HepG2 (cell line): ENCODE results near the gene CREBBP. TPM values are rescaled to one million over a fixed set of nuclear protein-coding genes. Genes with fewer than 3 reads are reported as not detected.

Experiments
- AKAP8 ChIP-seq: sonication (generic); formaldehyde crosslinking; IDR thresholded peaks from 2 replicates; pipeline ENCODE4 v1.5.1; 2020; ENCODE audit warnings: mild to moderate bottlenecking, missing genetic modification reagents
- ARHGAP35 ChIP-seq: sonication (generic); formaldehyde crosslinking; IDR thresholded peaks from 2 replicates; pipeline ENCODE4 v1.9.0; 2022; ENCODE audit warnings: mild to moderate bottlenecking, inconsistent platforms, moderate library complexity, missing genetic modification reagents, borderline replicate concordance
- EHMT2 ChIP-seq: fragments of 200-600 bp; sonication (generic); IDR thresholded peaks from 2 replicates; pipeline ENCODE4 v1.7.0; 2017; ENCODE audit warnings: antibody characterized with exemption, low read depth, low read length, borderline replicate concordance
- ESRRA ChIP-seq: sonication (generic); formaldehyde crosslinking; IDR thresholded peaks from 2 replicates; pipeline ENCODE4 v1.5.1; 2020; ENCODE audit warnings: mild to moderate bottlenecking, low read depth, missing genetic modification reagents
- FOXJ3 ChIP-seq: sonication (generic); formaldehyde crosslinking; IDR thresholded peaks from 2 replicates; pipeline ENCODE4 v1.4.0; 2020; ENCODE audit warnings: missing genetic modification reagents, mild to moderate bottlenecking, borderline replicate concordance
- MATR3 ChIP-seq: sonication (generic); formaldehyde crosslinking; IDR thresholded peaks from 2 replicates; pipeline ENCODE4 v1.4.0; 2020; ENCODE audit warnings: missing genetic modification reagents
- NFIC ChIP-seq: IDR thresholded peaks from 2 replicates; pipeline ENCODE4 v1.6.1; 2012; ENCODE audit warnings: mild to moderate bottlenecking, low read length, inconsistent platforms
- PHF20 ChIP-seq: sonication (generic); formaldehyde crosslinking; IDR thresholded peaks from 2 replicates; pipeline ENCODE4 v1.5.0; 2020; ENCODE audit warnings: mild to moderate bottlenecking, missing genetic modification reagents
- ZFP90 ChIP-seq: sonication (generic); formaldehyde crosslinking; IDR thresholded peaks from 2 replicates; pipeline ENCODE4 v1.8.0; 2022; ENCODE audit warnings: missing genetic modification reagents, mild to moderate bottlenecking, inconsistent platforms, borderline replicate concordance
- ZNF10 ChIP-seq: sonication (generic); formaldehyde crosslinking; IDR thresholded peaks from 2 replicates; pipeline ENCODE4 v1.4.0; 2020; ENCODE audit warnings: mild to moderate bottlenecking, low read depth, missing genetic modification reagents, borderline replicate concordance
- ZNF264 ChIP-seq: sonication (generic); formaldehyde crosslinking; IDR thresholded peaks from 2 replicates; pipeline ENCODE4 v1.4.0; 2020; ENCODE audit warnings: missing genetic modification reagents
- ZNF34 ChIP-seq: sonication (generic); formaldehyde crosslinking; IDR thresholded peaks from 2 replicates; pipeline ENCODE4 v1.4.0; 2020; ENCODE audit warnings: mild to moderate bottlenecking, missing genetic modification reagents, borderline replicate concordance
- polyA plus RNA-seq, 8 experiments: library from polyadenylated mRNA; depleted of rRNA in 3 of 8; stranded (reverse) in 7 of 8; unstranded in 1 of 8; fragments of >200 nt; fragmentation: Illumina TruSeq in 4 of 8; extraction: Trizol in 4 of 8; gene quantifications; 2 replicates each; pipeline versions ENCODE4 v1.2.1 to v1.2.3, GENCODE V29; 2011 to 2016; ENCODE audit warnings: low read depth in 4 of 8, missing spikeins in 1 of 8, mixed read lengths in 1 of 8; ENCODE audit not compliant: insufficient read depth in 1 of 8
- total RNA-seq, 5 experiments: library from RNA; depleted of rRNA; stranded (reverse); fragments of >200 nt; fragmentation: Illumina TruSeq; extraction: Trizol; gene quantifications; 2 replicates each; pipeline ENCODE4 v1.2.3, GENCODE V29; 2016; ENCODE audit warnings: low read depth in 1 of 5
- TF ChIP-seq, protein P1 (sequence below): sonication (generic); formaldehyde crosslinking; IDR thresholded peaks from 2 replicates; pipeline ENCODE4 v1.4.0; 2020; ENCODE audit warnings: mild to moderate bottlenecking, missing genetic modification reagents
- TF ChIP-seq, protein P2 (sequence below): sonication (generic); formaldehyde crosslinking; IDR thresholded peaks from 2 replicates; pipeline ENCODE4 v1.8.0; 2023; ENCODE audit warnings: mild to moderate bottlenecking, missing genetic modification reagents
- TF ChIP-seq, protein P3 (sequence below): sonication (generic); formaldehyde crosslinking; conservative IDR thresholded peaks from 2 replicates; pipeline ENCODE4 v1.8.0; 2022; ENCODE audit warnings: mild to moderate bottlenecking, moderate library complexity, missing genetic modification reagents
- TF ChIP-seq, protein P4 (sequence below): sonication (generic); formaldehyde crosslinking; IDR thresholded peaks from 2 replicates; pipeline ENCODE4 v1.8.0; 2022; ENCODE audit warnings: low read depth, missing genetic modification reagents

The CREBBP gene
- total and polyA plus RNA-seq, 2 of the 13 experiments (the other 11 are each of a cell fraction or from before 2014, with no cell fraction given) = 5.3 to 10.4 TPM

DNA sequence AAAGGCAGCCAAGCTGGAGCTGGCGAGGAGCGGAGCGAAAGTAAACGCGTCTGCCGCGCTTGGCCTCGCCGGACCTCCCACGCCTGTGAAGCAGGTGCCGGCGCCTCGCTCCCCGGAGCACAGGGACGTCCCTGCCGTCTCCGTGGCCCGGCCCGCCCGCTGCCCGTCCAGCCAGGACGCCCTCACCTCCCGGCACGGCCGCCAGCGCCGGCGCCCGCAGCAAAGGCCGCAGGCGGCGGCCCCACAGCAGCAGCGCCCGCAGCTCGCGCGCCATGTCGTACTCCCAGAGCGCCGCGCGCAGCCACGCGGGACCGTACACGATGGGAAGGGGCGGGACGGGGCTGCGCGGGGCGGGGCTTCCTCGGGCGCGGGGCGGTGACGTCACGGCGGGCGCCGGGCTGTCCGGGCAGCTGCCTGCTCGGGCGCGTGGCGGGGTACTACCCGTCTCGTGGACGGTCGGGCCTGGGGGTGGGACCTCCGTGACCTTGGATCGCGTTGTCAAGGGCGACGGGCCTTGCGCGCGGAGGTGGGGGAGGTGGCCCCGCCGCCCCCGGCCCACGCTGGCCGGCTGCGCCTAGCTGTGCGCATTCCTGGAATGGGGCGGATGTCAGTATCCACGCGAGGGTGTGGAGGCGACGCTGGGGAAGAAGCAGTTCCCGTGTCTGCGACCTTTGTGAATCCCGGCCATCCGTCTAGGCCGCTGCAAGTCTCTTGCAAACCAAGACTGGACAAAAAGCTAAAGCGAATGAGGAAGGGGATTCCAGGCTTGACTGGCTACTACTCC, 163.1 kb downstream of the CREBBP start, which contains the start of gene TRAP1 (continued):
- TF ChIP-seq, protein P1, sequence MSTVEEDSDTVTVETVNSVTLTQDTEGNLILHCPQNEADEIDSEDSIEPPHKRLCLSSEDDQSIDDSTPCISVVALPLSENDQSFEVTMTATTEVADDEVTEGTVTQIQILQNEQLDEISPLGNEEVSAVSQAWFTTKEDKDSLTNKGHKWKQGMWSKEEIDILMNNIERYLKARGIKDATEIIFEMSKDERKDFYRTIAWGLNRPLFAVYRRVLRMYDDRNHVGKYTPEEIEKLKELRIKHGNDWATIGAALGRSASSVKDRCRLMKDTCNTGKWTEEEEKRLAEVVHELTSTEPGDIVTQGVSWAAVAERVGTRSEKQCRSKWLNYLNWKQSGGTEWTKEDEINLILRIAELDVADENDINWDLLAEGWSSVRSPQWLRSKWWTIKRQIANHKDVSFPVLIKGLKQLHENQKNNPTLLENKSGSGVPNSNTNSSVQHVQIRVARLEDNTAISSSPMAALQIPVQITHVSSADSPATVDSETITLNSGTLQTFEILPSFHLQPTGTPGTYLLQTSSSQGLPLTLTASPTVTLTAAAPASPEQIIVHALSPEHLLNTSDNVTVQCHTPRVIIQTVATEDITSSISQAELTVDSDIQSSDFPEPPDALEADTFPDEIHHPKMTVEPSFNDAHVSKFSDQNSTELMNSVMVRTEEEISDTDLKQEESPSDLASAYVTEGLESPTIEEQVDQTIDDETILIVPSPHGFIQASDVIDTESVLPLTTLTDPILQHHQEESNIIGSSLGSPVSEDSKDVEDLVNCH (CRISPR knock-in tag) = 0 out of 2 replicates have a peak, but pooled peaks have one; percentile 47
- TF ChIP-seq, protein P2, sequence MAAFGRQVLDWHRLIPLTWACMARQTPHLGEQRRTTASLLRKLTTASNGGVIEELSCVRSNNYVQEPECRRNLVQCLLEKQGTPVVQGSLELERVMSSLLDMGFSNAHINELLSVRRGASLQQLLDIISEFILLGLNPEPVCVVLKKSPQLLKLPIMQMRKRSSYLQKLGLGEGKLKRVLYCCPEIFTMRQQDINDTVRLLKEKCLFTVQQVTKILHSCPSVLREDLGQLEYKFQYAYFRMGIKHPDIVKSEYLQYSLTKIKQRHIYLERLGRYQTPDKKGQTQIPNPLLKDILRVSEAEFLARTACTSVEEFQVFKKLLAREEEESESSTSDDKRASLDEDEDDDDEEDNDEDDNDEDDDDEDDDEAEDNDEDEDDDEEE = peak; percentile 93
- no peak for TF ChIP-seq EHMT2
- TF ChIP-seq NFIC = no peak
- TF ChIP-seq ZNF264 (CRISPR knock-in tag) = no peak
- TF ChIP-seq MATR3 (CRISPR knock-in tag) = no peak
- peak; percentile 98 for TF ChIP-seq ESRRA (CRISPR knock-in tag)
- no peak for TF ChIP-seq FOXJ3 (CRISPR knock-in tag)
- TF ChIP-seq, protein P3, sequence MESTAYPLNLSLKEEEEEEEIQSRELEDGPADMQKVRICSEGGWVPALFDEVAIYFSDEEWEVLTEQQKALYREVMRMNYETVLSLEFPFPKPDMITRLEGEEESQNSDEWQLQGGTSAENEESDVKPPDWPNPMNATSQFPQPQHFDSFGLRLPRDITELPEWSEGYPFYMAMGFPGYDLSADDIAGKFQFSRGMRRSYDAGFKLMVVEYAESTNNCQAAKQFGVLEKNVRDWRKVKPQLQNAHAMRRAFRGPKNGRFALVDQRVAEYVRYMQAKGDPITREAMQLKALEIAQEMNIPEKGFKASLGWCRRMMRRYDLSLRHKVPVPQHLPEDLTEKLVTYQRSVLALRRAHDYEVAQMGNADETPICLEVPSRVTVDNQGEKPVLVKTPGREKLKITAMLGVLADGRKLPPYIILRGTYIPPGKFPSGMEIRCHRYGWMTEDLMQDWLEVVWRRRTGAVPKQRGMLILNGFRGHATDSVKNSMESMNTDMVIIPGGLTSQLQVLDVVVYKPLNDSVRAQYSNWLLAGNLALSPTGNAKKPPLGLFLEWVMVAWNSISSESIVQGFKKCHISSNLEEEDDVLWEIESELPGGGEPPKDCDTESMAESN (CRISPR knock-in tag) = no peak
- TF ChIP-seq, protein P4, sequence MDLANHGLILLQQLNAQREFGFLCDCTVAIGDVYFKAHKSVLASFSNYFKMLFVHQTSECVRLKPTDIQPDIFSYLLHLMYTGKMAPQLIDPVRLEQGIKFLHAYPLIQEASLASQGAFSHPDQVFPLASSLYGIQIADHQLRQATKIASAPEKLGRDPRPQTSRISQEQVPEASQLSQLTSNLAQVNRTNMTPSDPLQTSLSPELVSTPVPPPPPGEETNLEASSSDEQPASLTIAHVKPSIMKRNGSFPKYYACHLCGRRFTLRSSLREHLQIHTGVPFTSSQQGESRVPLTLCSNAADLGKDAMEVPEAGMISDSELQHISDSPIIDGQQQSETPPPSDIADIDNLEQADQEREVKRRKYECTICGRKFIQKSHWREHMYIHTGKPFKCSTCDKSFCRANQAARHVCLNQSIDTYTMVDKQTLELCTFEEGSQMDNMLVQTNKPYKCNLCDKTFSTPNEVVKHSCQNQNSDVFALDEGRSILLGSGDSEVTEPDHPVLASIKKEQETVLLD (CRISPR knock-in tag) = peak; percentile 27; the same call in 1 of the 2 replicates
- TF ChIP-seq PHF20 (CRISPR knock-in tag) = peak; percentile 90
- no peak; the same call in 1 of the 2 replicates for TF ChIP-seq ARHGAP35 (CRISPR knock-in tag)
- TF ChIP-seq ZFP90 (CRISPR knock-in tag) = no peak; the same call in 1 of the 2 replicates
- no peak for TF ChIP-seq ZNF10 (CRISPR knock-in tag)
- no peak for TF ChIP-seq AKAP8 (CRISPR knock-in tag)
- no peak for TF ChIP-seq ZNF34
